Measurements from ENCODE around the gene PRH2.

The PRH2 gene

GRCh38 chr12:10960211-10960610, 31.2 kb downstream of the PRH2 start:
- no peak for DNase-seq (ENCODE audit: low spot score)

- DNase-seq (ENCODE audit: low spot score) = no peak
Measured at GRCh38 chr12:10965476-10965875, 36.4 kb downstream of the PRH2 start.

- DNase-seq (ENCODE audit: low spot score) = no peak
Measured at GRCh38 chr12:10966314-10966713, 37.3 kb downstream of the PRH2 start.

GRCh38 chr12:10967409-10967808, 38.4 kb downstream of the PRH2 start:
- no peak for DNase-seq (ENCODE audit: low spot score)

- DNase-seq (ENCODE audit: low spot score) = no peak
Measured at GRCh38 chr12:10968765-10969456, 39.9 kb downstream of the PRH2 start.

GRCh38 chr12:10974965-10975364, 45.9 kb downstream of the PRH2 start:
- DNase-seq (ENCODE audit: low spot score) = no peak

- no peak for DNase-seq (ENCODE audit: low spot score)
Measured at GRCh38 chr12:10982244-10982643, 53.2 kb downstream of the PRH2 start.
